Ovary (tissue), 3 donors: ENCODE measurements around the gene ITGB6.

Experiments
- EP300 ChIP-seq: sonication (generic); formaldehyde crosslinking; IDR thresholded peaks from one replicate; pipeline ENCODE4 v1.6.1; 2017; ENCODE audit warnings: antibody characterized with exemption
- POLR2A ChIP-seq: fragments of 450-650 bp; IDR thresholded peaks from one replicate; pipeline ENCODE4 v1.6.1; 2017; ENCODE audit warnings: antibody characterized with exemption, mild to moderate bottlenecking, moderate library complexity
- TF ChIP-seq, protein P1 (sequence below), 3 donors: fragments of 450-650 bp in 2 of 3; fragments of 200-600 bp in 1 of 3; IDR thresholded peaks; one replicate each; pipeline versions ENCODE4 v1.5.1 to v1.8.0; 2016 to 2022; ENCODE audit warnings: antibody characterized with exemption in 3 of 3, mild to moderate bottlenecking in 1 of 3
- donor health status: DM: no; HTN: no; CAD: no.

DNA sequence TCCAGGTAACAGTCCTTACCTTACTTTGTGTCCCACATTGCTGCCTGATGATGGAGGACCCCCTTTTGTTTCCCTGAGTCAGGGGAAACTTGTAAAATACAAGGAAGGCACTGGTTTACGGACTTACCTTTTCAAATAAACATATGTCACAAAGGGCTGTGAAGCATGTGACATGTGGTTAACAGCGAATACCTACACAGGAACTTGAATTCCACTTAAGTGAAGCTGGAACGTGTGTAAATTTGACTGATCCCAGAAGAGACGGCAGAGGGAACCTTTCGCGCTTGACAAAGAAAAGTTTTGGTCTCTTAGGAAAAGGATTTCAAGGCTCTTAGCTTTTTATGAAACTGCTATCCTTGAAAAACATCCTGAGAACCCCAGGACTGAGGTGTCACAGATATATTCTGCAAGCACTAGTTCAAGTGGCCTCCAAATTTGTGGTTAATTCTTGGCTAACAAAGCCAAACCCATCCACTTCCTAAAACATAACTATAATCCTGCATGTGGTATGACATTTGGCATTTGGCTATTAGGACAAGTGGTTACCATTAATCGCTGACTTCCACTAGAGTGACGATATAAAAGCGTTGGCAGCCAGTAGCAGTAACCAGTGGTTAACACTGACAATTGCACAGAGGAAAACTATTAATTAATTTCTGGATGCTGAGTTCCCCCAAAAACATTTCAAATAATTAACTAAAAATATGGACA is 55.6 kb downstream of the ITGB6 start:
- TF ChIP-seq, protein P1, sequence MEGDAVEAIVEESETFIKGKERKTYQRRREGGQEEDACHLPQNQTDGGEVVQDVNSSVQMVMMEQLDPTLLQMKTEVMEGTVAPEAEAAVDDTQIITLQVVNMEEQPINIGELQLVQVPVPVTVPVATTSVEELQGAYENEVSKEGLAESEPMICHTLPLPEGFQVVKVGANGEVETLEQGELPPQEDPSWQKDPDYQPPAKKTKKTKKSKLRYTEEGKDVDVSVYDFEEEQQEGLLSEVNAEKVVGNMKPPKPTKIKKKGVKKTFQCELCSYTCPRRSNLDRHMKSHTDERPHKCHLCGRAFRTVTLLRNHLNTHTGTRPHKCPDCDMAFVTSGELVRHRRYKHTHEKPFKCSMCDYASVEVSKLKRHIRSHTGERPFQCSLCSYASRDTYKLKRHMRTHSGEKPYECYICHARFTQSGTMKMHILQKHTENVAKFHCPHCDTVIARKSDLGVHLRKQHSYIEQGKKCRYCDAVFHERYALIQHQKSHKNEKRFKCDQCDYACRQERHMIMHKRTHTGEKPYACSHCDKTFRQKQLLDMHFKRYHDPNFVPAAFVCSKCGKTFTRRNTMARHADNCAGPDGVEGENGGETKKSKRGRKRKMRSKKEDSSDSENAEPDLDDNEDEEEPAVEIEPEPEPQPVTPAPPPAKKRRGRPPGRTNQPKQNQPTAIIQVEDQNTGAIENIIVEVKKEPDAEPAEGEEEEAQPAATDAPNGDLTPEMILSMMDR (IDR thresholded peaks at IDR 0.05) = no peak
- TF ChIP-seq POLR2A = no peak
- TF ChIP-seq EP300 = no peak
